HG03521 (cell line): ENCODE results near the gene PLEKHG3.

Experiments
- ATAC-seq: cut with Tn5 transposase; IDR thresholded peaks from one replicate; pipeline ENCODE4 v1.9.1; 2021; ENCODE audit warnings: mild to moderate bottlenecking, moderate library complexity; ENCODE audit not compliant: unreplicated experiment

Gene PLEKHG3

GRCh38 chr14:64725261-64725815 lies 21.1 kb downstream of the PLEKHG3 start:
- no peak for ATAC-seq

- ATAC-seq = no peak
These were observed 21.8 kb downstream of the PLEKHG3 start for GRCh38 chr14:64725879-64726584.

GRCh38 chr14:64726585-64726890 lies 22.3 kb downstream of the PLEKHG3 start:
- no peak for ATAC-seq

- ATAC-seq = no peak
These were observed 23.4 kb downstream of the PLEKHG3 start for GRCh38 chr14:64727551-64728071.

GRCh38 chr14:64728106-64728505 lies 23.9 kb downstream of the PLEKHG3 start:
- ATAC-seq = no peak

GRCh38 chr14:64728856-64729255 lies 24.6 kb downstream of the PLEKHG3 start:
- ATAC-seq = no peak

- no peak for ATAC-seq
These were observed 25.3 kb downstream of the PLEKHG3 start for GRCh38 chr14:64729386-64730060.

- no peak for ATAC-seq
These were observed 25.8 kb downstream of the PLEKHG3 start for GRCh38 chr14:64730061-64730440.

GRCh38 chr14:64730681-64731080 lies 26.5 kb downstream of the PLEKHG3 start:
- ATAC-seq = no peak

GRCh38 chr14:64731141-64731581 lies 26.9 kb downstream of the PLEKHG3 start:
- no peak for ATAC-seq

GRCh38 chr14:64732066-64732465 lies 27.8 kb downstream of the PLEKHG3 start:
- ATAC-seq = no peak

- ATAC-seq = no peak
These were observed 28.4 kb downstream of the PLEKHG3 start for GRCh38 chr14:64732536-64733120.

GRCh38 chr14:64733321-64733720 lies 29.1 kb downstream of the PLEKHG3 start:
- no peak for ATAC-seq

GRCh38 chr14:64733899-64734298 lies 29.7 kb downstream of the PLEKHG3 start:
- no peak for ATAC-seq

GRCh38 chr14:64734990-64735389 lies 30.8 kb downstream of the PLEKHG3 start:
- no peak for ATAC-seq

GRCh38 chr14:64736271-64737169 lies 32.3 kb downstream of the PLEKHG3 start:
- no peak for ATAC-seq

- ATAC-seq = no peak
These were observed 33.4 kb downstream of the PLEKHG3 start for GRCh38 chr14:64737391-64738280.

- ATAC-seq = no peak
These were observed 34.1 kb downstream of the PLEKHG3 start for GRCh38 chr14:64738281-64738804.

- ATAC-seq = no peak
These were observed 37.0 kb downstream of the PLEKHG3 start for GRCh38 chr14:64741200-64741599.

GRCh38 chr14:64741961-64742360 lies 37.7 kb downstream of the PLEKHG3 start:
- ATAC-seq = no peak
